ENCODE measurements around the gene P2RY6.
"Not testable (repeated sequence)": the region's sequence is repeated elsewhere in the genome, so short reads cannot be mapped to it uniquely, and the experiment has no call there.

The P2RY6 gene

GRCh38 chr11:73274191-73274590 lies 2.1 kb downstream of the P2RY6 start:
- not testable (repeated sequence) for H3K9ac ChIP-seq (ENCODE audit: low read depth, low read length); H3K9me3 ChIP-seq (ENCODE audit: control insufficient read depth, insufficient read depth, low read length); H3K36me3 ChIP-seq (ENCODE audit: insufficient read depth, low read length)
- H3K4me1 ChIP-seq (ENCODE audit: insufficient read depth, low read length), result peaks cover 26% of the 10 kb centered on the region

- H3K36me3 ChIP-seq (ENCODE audit: insufficient read depth, low read length), result no peaks in the 10 kb centered on the region
Measured at GRCh38 chr11:73274722-73275380, 2.7 kb downstream of the P2RY6 start.

GRCh38 chr11:73275381-73275750 lies 3.2 kb downstream of the P2RY6 start:
- no peaks in the 10 kb centered on the region for H3K36me3 ChIP-seq (ENCODE audit: insufficient read depth, low read length)
- H3K9ac ChIP-seq (ENCODE audit: low read depth, low read length), result no peak overlapping the region
- no peaks in the 10 kb centered on the region for H3K9me3 ChIP-seq (ENCODE audit: control insufficient read depth, insufficient read depth, low read length)
- peaks cover 14% of the 10 kb centered on the region for H3K4me1 ChIP-seq (ENCODE audit: insufficient read depth, low read length)

More at GRCh38 chr11:73274722-73275380, 2.7 kb downstream of the P2RY6 start:
- no peaks in the 10 kb centered on the region for H3K9me3 ChIP-seq (ENCODE audit: control insufficient read depth, insufficient read depth, low read length)
- H3K4me1 ChIP-seq (ENCODE audit: insufficient read depth, low read length), result peaks cover 19% of the 10 kb centered on the region
- no peak overlapping the region for H3K9ac ChIP-seq (ENCODE audit: low read depth, low read length)

GRCh38 chr11:73277467-73277866 lies 5.3 kb downstream of the P2RY6 start:
- Histone ChIP-seq H3K4me1 (ENCODE audit: insufficient read depth, low read length) (peaks cover 4% of the 10 kb centered on the region), H3K9ac (ENCODE audit: low read depth, low read length) (no peak overlapping the region), H3K36me3 (ENCODE audit: insufficient read depth, low read length) (no peaks in the 10 kb centered on the region), H3K9me3 (ENCODE audit: control insufficient read depth, insufficient read depth, low read length) (no peaks in the 10 kb centered on the region)

GRCh38 chr11:73280626-73281025 lies 8.5 kb downstream of the P2RY6 start:
- no peaks in the 10 kb centered on the region for H3K36me3 ChIP-seq (ENCODE audit: insufficient read depth, low read length)
- H3K9ac ChIP-seq (ENCODE audit: low read depth, low read length), result no peak overlapping the region
- no peaks in the 10 kb centered on the region for H3K9me3 ChIP-seq (ENCODE audit: control insufficient read depth, insufficient read depth, low read length)
- peaks cover 4% of the 10 kb centered on the region; the same call in 1 of the 2 replicates for H3K4me1 ChIP-seq (ENCODE audit: insufficient read depth, low read length)

GRCh38 chr11:73281201-73281741 lies 9.1 kb downstream of the P2RY6 start:
- Histone ChIP-seq H3K36me3 (ENCODE audit: insufficient read depth, low read length) (no peaks in the 10 kb centered on the region), H3K4me1 (ENCODE audit: insufficient read depth, low read length) (peaks cover 4% of the 10 kb centered on the region; the same call in 1 of the 2 replicates), H3K9me3 (ENCODE audit: control insufficient read depth, insufficient read depth, low read length) (no peaks in the 10 kb centered on the region), H3K9ac (ENCODE audit: low read depth, low read length) (no peak overlapping the region)

- no peaks in the 10 kb centered on the region for H3K36me3 ChIP-seq (ENCODE audit: insufficient read depth, low read length)
- no peak overlapping the region for H3K9ac ChIP-seq (ENCODE audit: low read depth, low read length)
- H3K9me3 ChIP-seq (ENCODE audit: control insufficient read depth, insufficient read depth, low read length), result no peaks in the 10 kb centered on the region
- peaks cover 4% of the 10 kb centered on the region; the same call in 1 of the 2 replicates for H3K4me1 ChIP-seq (ENCODE audit: insufficient read depth, low read length)
Measured at GRCh38 chr11:73281796-73282660, 9.9 kb downstream of the P2RY6 start.

GRCh38 chr11:73283276-73284000 lies 11.3 kb downstream of the P2RY6 start:
- Histone ChIP-seq H3K4me1 (ENCODE audit: insufficient read depth, low read length) (no peaks in the 10 kb centered on the region), H3K36me3 (ENCODE audit: insufficient read depth, low read length) (no peaks in the 10 kb centered on the region), H3K9ac (ENCODE audit: low read depth, low read length) (no peak overlapping the region), H3K9me3 (ENCODE audit: control insufficient read depth, insufficient read depth, low read length) (no peaks in the 10 kb centered on the region)

GRCh38 chr11:73284106-73284505 lies 12.0 kb downstream of the P2RY6 start:
- Histone ChIP-seq H3K9me3 (ENCODE audit: control insufficient read depth, insufficient read depth, low read length) (no peaks in the 10 kb centered on the region), H3K9ac (ENCODE audit: low read depth, low read length) (no peak overlapping the region), H3K4me1 (ENCODE audit: insufficient read depth, low read length) (peaks cover 4% of the 10 kb centered on the region; the same call in 1 of the 2 replicates), H3K36me3 (ENCODE audit: insufficient read depth, low read length) (no peaks in the 10 kb centered on the region)

- Histone ChIP-seq H3K4me1 (ENCODE audit: insufficient read depth, low read length) (peaks cover 6% of the 10 kb centered on the region; the same call in 1 of the 2 replicates), H3K9ac (ENCODE audit: low read depth, low read length) (no peak overlapping the region), H3K36me3 (ENCODE audit: insufficient read depth, low read length) (no peaks in the 10 kb centered on the region), H3K9me3 (ENCODE audit: control insufficient read depth, insufficient read depth, low read length) (no peaks in the 10 kb centered on the region)
Measured at GRCh38 chr11:73285721-73286120, 13.6 kb downstream of the P2RY6 start.

- no peaks in the 10 kb centered on the region for H3K9me3 ChIP-seq (ENCODE audit: control insufficient read depth, insufficient read depth, low read length)
- peaks cover 6% of the 10 kb centered on the region; the same call in 1 of the 2 replicates for H3K4me1 ChIP-seq (ENCODE audit: insufficient read depth, low read length)
- no peak overlapping the region for H3K9ac ChIP-seq (ENCODE audit: low read depth, low read length)
- H3K36me3 ChIP-seq (ENCODE audit: insufficient read depth, low read length), result no peaks in the 10 kb centered on the region
Measured at GRCh38 chr11:73286240-73286810, 14.2 kb downstream of the P2RY6 start.

GRCh38 chr11:73287400-73288101 lies 15.4 kb downstream of the P2RY6 start:
- Histone ChIP-seq H3K4me1 (ENCODE audit: insufficient read depth, low read length) (peaks cover 6% of the 10 kb centered on the region; the same call in 1 of the 2 replicates), H3K9me3 (ENCODE audit: control insufficient read depth, insufficient read depth, low read length) (no peaks in the 10 kb centered on the region), H3K36me3 (ENCODE audit: insufficient read depth, low read length) (no peaks in the 10 kb centered on the region), H3K9ac (ENCODE audit: low read depth, low read length) (no peak overlapping the region)

GRCh38 chr11:73288192-73288872 lies 16.2 kb downstream of the P2RY6 start:
- Histone ChIP-seq H3K36me3 (ENCODE audit: insufficient read depth, low read length) (no peaks in the 10 kb centered on the region), H3K4me1 (ENCODE audit: insufficient read depth, low read length) (peaks cover 6% of the 10 kb centered on the region; the same call in 1 of the 2 replicates), H3K9me3 (ENCODE audit: control insufficient read depth, insufficient read depth, low read length) (no peaks in the 10 kb centered on the region), H3K9ac (ENCODE audit: low read depth, low read length) (no peak overlapping the region)

Data from ES-I3 (cell line).